Suprapubic skin (tissue), 4 donors: Measurements from ENCODE around the gene EVA1B. TPM values are rescaled to one million over a fixed set of nuclear protein-coding genes. Genes with fewer than 3 reads are reported as not detected.

Experiments used
- DNase-seq, 2 donors: peaks; one replicate each; pipeline ENCODE4 v3.0.0-alpha.2; 2019; ENCODE audit warnings: low spot score in 2 of 2
- H3K27ac ChIP-seq: fragments of 200-600 bp; sonication (generic); one replicate; pipeline ENCODE4 v1.5.1; 2019
- H3K27me3 ChIP-seq: fragments of 200-600 bp; sonication (generic); one replicate; pipeline ENCODE4 v1.5.1; 2019
- H3K36me3 ChIP-seq: fragments of 200-600 bp; sonication (generic); one replicate; pipeline ENCODE4 v1.5.1; 2019
- H3K4me1 ChIP-seq: fragments of 200-600 bp; sonication (generic); one replicate; pipeline ENCODE4 v1.5.1; 2019
- H3K4me3 ChIP-seq: fragments of 200-600 bp; sonication (generic); one replicate; pipeline ENCODE4 v1.5.1; 2019; ENCODE audit warnings: mild to moderate bottlenecking
- H3K9me3 ChIP-seq: fragments of 200-600 bp; sonication (generic); one replicate; pipeline ENCODE4 v1.5.1; 2019
- EP300 ChIP-seq: sonication (generic); formaldehyde crosslinking; IDR thresholded peaks from one replicate; pipeline ENCODE4 v1.6.1; 2017; ENCODE audit warnings: antibody characterized with exemption
- POLR2A ChIP-seq, 2 donors: fragments of 450-650 bp; IDR thresholded peaks; one replicate each; pipeline ENCODE4 v1.6.1; 2017; ENCODE audit warnings: antibody characterized with exemption in 2 of 2, mild to moderate bottlenecking in 2 of 2, moderate library complexity in 2 of 2
- POLR2AphosphoS5 ChIP-seq, 3 donors: sonication (generic); formaldehyde crosslinking; IDR thresholded peaks; one replicate each; pipeline ENCODE4 v1.6.1; 2017; ENCODE audit warnings: antibody characterized with exemption in 3 of 3
- WGBS: methylation state at CpG from one replicate; pipeline ENCODE4 v1.1.5; 2018; 5-methylcytosine and 5-hydroxymethylcytosine counted together
- total RNA-seq, 4 donors: library from RNA; depleted of rRNA; stranded (reverse); fragments of >200 nt; gene quantifications; one replicate each; pipeline ENCODE4 v1.1.0, GENCODE V29; 2016
- TF ChIP-seq, protein P1 (sequence below), 2 donors: fragments of 200-600 bp in 1 of 2; fragments of 450-650 bp in 1 of 2; sonication (generic) in 1 of 2; IDR thresholded peaks; one replicate each; pipeline ENCODE4 v1.5.1; 2016 to 2019; ENCODE audit warnings: antibody characterized with exemption in 2 of 2, mild to moderate bottlenecking in 1 of 2, moderate library complexity in 1 of 2

The EVA1B gene
- total RNA-seq, 4 donors from 2014 or later, result 13.3 to 28.0 (median 19.2) TPM

DNA sequence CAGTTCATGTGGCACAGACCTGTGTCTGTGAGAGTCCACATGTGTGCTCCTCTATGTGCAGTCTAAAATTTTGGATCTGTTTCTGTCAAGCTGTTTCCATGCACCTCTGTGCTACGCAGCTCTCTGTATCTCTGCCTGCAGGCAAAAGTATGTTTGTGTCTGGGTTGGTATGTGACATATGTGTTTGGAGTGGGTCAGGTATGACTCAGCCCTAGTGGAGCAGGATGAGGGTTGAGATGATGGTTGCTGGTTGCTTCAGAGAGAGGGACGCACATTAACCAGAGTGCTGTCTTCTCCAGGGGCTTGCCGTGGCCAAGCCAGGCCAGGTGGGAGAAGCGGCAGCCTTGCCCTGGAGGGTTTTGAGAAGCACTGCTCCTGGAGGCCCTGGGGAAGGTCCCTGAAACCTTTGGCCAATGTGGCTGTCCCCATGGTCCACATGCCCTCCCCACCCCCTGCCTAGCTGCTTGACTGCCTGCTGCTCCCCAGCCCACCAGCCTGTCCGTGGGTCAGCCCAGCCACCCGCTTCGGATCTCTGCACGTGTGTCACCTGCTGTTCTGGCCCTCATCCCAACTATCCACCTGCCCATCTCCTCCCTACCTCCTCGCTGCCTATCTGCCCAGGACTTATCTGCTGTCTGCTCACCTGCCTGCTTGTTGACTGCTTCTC, 4.1 kb upstream of the EVA1B start:
- WGBS, result 63% methylated on average over 5 of the region's 9 CpGs
- no peak for TF ChIP-seq POLR2AphosphoS5 (IDR thresholded peaks at IDR 0.05)
- TF ChIP-seq EP300, result no peak
- TF ChIP-seq, protein P1, sequence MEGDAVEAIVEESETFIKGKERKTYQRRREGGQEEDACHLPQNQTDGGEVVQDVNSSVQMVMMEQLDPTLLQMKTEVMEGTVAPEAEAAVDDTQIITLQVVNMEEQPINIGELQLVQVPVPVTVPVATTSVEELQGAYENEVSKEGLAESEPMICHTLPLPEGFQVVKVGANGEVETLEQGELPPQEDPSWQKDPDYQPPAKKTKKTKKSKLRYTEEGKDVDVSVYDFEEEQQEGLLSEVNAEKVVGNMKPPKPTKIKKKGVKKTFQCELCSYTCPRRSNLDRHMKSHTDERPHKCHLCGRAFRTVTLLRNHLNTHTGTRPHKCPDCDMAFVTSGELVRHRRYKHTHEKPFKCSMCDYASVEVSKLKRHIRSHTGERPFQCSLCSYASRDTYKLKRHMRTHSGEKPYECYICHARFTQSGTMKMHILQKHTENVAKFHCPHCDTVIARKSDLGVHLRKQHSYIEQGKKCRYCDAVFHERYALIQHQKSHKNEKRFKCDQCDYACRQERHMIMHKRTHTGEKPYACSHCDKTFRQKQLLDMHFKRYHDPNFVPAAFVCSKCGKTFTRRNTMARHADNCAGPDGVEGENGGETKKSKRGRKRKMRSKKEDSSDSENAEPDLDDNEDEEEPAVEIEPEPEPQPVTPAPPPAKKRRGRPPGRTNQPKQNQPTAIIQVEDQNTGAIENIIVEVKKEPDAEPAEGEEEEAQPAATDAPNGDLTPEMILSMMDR (IDR thresholded peaks at IDR 0.05), result no peak
- Histone ChIP-seq H3K4me3 (no peak overlapping the region), H3K27me3 (no peaks in the 10 kb centered on the region), H3K27ac (no peak overlapping the region), H3K9me3 (no peaks in the 10 kb centered on the region), H3K36me3 (no peaks in the 10 kb centered on the region), H3K4me1 (peaks cover 30% of the 10 kb centered on the region)
- DNase-seq, result no peak

DNA sequence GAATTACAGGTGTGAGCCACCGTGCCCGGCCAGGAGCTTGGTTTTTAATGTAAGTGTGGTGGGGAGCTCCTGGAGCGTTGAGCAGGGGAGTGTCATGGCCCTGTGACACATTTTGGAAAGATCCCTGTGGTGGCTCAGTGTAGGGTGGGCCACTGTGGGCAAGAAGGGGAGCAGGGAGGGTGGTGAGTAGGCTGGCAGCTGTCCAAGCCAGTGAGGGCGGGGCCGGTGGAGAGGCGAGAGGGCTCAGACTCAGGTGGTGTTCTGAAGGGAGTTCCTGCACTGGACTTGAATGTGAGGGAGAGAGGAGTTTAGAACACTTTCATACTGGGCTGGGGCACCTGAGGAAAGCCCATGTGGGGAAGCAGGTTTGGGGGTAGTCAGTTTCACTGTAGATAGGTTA, 3.1 kb upstream of the EVA1B start:
- no peak overlapping the region for H3K27ac ChIP-seq
- H3K36me3 ChIP-seq, result no peaks in the 10 kb centered on the region
- 55% methylated on average over 6 of the region's 6 CpGs for WGBS
- no peak overlapping the region for H3K4me3 ChIP-seq
- H3K9me3 ChIP-seq, result no peaks in the 10 kb centered on the region
- TF ChIP-seq EP300 (no peak), POLR2A (IDR thresholded peaks at IDR 0.05) (no peak), POLR2AphosphoS5 (IDR thresholded peaks at IDR 0.05) (no peak)
- TF ChIP-seq, protein P1 (IDR thresholded peaks at IDR 0.05), result no peak
- DNase-seq, result no peak
- H3K4me1 ChIP-seq, result peaks cover 41% of the 10 kb centered on the region
- H3K27me3 ChIP-seq, result no peaks in the 10 kb centered on the region

DNA sequence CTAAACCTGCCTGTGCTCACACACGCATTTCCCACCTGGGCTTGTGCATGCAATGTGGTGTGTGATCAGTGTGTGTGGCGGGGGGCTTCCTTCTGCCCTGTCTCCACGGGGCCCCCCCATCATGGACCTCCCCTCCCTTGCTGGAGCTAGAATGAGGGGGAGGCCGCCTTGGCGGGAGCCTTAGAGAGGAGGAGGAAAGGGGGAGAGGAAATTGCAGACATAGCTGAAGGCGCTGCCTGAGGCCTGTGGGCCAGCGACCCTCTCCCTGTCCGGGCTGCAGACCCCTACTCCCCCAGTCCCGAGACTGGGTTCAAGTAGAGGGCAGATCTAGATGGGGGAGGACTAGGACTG, 883 bp upstream of the EVA1B start:
- Histone ChIP-seq H3K36me3 (no peaks in the 10 kb centered on the region), H3K27me3 (no peaks in the 10 kb centered on the region), H3K4me3 (peak overlapping the region; percentile 79), H3K9me3 (no peaks in the 10 kb centered on the region), H3K4me1 (peaks cover 52% of the 10 kb centered on the region), H3K27ac (no peak overlapping the region)
- no peak for DNase-seq
- TF ChIP-seq, protein P1 (IDR thresholded peaks at IDR 0.05), result no peak
- no peak for TF ChIP-seq EP300
- WGBS, result 30% methylated on average over 7 of the region's 9 CpGs

DNA sequence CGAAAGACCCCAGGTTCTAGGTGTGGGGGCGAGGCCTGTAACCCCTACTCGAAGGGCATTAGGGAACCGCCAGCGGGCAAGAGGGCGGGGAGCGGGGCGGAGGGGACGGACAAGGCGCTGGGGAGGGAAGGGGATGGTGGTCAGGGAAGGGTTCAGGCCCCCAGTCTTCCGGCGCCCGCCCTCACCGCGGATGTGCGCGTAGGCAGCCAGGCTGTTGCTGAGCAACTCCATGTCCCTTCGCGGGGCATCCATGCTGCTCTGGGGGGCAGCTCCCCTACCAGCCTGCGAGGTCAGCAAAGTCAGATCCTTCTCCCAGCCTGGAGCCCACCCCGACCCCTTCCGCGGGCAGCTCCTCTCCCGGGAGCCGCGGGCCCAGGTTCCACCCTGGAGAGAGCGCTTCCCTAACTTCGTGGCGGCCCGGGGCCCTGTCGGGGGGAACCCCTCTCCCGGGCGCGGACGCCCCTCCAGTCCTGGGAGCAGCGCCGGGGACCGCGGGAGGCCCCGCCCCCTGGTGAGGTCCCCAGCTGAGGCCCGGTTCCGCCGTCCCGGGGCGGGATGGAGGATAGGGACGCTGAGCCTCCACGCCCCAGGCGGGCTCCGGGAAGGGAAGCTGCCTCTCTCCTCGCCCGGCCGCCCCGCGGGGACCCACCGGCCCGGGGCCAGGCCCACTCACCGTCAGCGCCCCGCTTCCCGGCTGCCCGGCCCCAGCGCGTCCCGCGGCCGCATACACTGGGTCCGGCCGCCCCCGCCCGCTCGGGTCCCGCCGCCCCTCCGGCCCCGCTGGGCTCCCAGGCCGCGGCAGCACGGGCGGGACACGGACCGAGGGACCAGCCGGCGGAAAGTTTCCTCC, 434 bp downstream of the EVA1B start:
- H3K27ac ChIP-seq, result peak overlapping the region; percentile 85
- no peak for TF ChIP-seq POLR2A (IDR thresholded peaks at IDR 0.05)
- TF ChIP-seq, protein P1 (IDR thresholded peaks at IDR 0.05), result no peak
- TF ChIP-seq POLR2AphosphoS5 (IDR thresholded peaks at IDR 0.05), result peak in 1 of 3 donors; percentile 12
- TF ChIP-seq EP300, result no peak
- DNase-seq, result no peak
- no peaks in the 10 kb centered on the region for H3K36me3 ChIP-seq
- H3K4me3 ChIP-seq, result peak overlapping the region; percentile 79
- peaks cover 43% of the 10 kb centered on the region for H3K4me1 ChIP-seq
- H3K9me3 ChIP-seq, result no peaks in the 10 kb centered on the region
- no peaks in the 10 kb centered on the region for H3K27me3 ChIP-seq
- WGBS, result 7% methylated on average over 24 of the region's 83 CpGs

DNA sequence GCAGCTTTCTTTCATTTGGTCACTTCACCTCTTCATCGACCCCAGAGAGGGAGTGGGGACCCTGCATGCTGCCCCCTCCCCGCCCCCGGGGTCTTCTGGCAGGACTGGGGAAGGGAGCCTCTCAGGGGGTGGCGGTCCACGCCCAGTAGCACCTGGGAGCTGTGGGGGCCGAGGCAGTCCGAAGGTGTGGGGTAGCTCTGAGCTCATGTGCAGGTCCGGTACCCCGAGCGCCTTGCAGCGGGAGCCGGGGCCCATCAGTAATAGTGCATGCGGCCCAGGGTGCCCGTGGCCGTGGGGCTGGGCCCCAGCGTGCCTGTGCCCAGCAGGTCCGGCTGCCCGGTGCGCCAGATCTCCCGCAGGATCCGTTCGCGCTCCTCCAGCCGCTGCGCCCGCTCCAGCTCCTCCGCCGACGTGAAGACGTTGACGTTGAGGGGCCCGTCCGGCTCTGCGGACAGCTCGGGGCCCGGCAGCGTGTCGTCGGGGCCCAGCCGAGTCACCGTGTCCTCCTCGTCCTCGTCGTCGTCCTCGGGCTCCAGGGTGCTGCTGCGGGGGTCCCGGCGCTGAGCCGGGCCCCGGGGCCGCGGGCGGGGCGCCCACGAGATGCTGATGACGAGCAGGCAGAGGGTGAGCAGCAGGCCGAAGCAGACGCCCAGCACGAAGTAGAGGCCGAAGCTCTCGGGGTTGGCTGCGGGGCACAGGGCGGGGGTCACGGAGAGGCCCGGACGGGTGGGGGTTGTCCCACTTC, 1.2 kb downstream of the EVA1B start:
- peak overlapping the region; percentile 79 for H3K4me3 ChIP-seq
- peak overlapping the region; percentile 85 for H3K27ac ChIP-seq
- WGBS, result 36% methylated on average over 25 of the region's 67 CpGs
- no peak for DNase-seq
- no peaks in the 10 kb centered on the region for H3K9me3 ChIP-seq
- no peak for TF ChIP-seq EP300
- TF ChIP-seq, protein P1 (IDR thresholded peaks at IDR 0.05), result no peak
- no peak for TF ChIP-seq POLR2A (IDR thresholded peaks at IDR 0.05)
- no peak for TF ChIP-seq POLR2AphosphoS5 (IDR thresholded peaks at IDR 0.05)
- H3K27me3 ChIP-seq, result no peaks in the 10 kb centered on the region
- peaks cover 42% of the 10 kb centered on the region for H3K4me1 ChIP-seq
- H3K36me3 ChIP-seq, result no peaks in the 10 kb centered on the region
